A549 (cell line): Measurements from ENCODE around the gene BABAM2.

ENCODE experiments used
- BHLHE40 ChIP-seq: IDR thresholded peaks from 2 replicates; pipeline ENCODE4 v1.6.1; 2012; ENCODE audit warnings: low read depth, low read length, inconsistent platforms
- CTCF ChIP-seq: fragments of >200 bp; sonication (Bioruptor Twin); formaldehyde crosslinking; IDR thresholded peaks from 3 replicates; pipeline ENCODE4 v1.5.1; 2016
- E2F6 ChIP-seq: IDR thresholded peaks from 2 replicates; pipeline ENCODE4 v1.6.1; 2012; ENCODE audit warnings: low read depth, borderline replicate concordance
- EHMT2 ChIP-seq: fragments of 200-600 bp; sonication (generic); IDR thresholded peaks from 2 replicates; pipeline ENCODE4 v1.6.1; 2016; ENCODE audit warnings: antibody characterized with exemption, low read depth, mild to moderate bottlenecking, moderate library complexity
- NPAS2 ChIP-seq: fragments of 250-450 bp; sonication (Bioruptor Pico); IDR thresholded peaks from 2 replicates; pipeline ENCODE4 v1.8.0; 2022; ENCODE audit warnings: mild to moderate bottlenecking, moderate library complexity, borderline replicate concordance
- NR3C1 ChIP-seq: fragments of >200 bp; sonication (Bioruptor Twin); formaldehyde crosslinking; IDR thresholded peaks from 3 replicates; pipeline ENCODE4 v1.6.1; 2017
- POLR2A ChIP-seq: IDR thresholded peaks from 2 replicates; pipeline ENCODE4 v1.6.1; 2012; ENCODE audit warnings: mild to moderate bottlenecking, low read length
- RAD21 ChIP-seq, 2 experiments: fragments of >200 bp in 1 of 2; sonication (Bioruptor Twin) in 1 of 2; formaldehyde crosslinking in 1 of 2; IDR thresholded peaks in 1 of 2; conservative IDR thresholded peaks in 1 of 2; 2 replicates in 1 of 2; 3 replicates in 1 of 2; pipeline ENCODE4 v1.6.1; 2012 to 2018; ENCODE audit warnings: inconsistent platforms in 1 of 2
- RFX5 ChIP-seq: fragments of 450-650 bp; IDR thresholded peaks from 2 replicates; pipeline ENCODE4 v1.7.1; 2014; ENCODE audit warnings: antibody characterized with exemption, mild to moderate bottlenecking, moderate library complexity
- USF2 ChIP-seq: fragments of 450-650 bp; IDR thresholded peaks from 2 replicates; pipeline ENCODE4 v1.6.1; 2014; ENCODE audit warnings: antibody characterized with exemption

GRCh38 chr2:27922842-27923241 is 32.3 kb downstream of the BABAM2 start:
- TF ChIP-seq RFX5 (no peak), CTCF (no peak), NR3C1 (no peak), BHLHE40 (no peak), EHMT2 (no peak), POLR2A (no peak), E2F6 (no peak), RAD21 (conservative IDR thresholded peaks at IDR 0.05 in 1 of 2, IDR thresholded peaks at IDR 0.05 in 1 of 2) (no peak), USF2 (no peak), NPAS2 (CRISPR knock-in tag) (no peak)
